A549 (cell line): Measurements from ENCODE around the gene LRRC9.

Experiments
- HDAC2 ChIP-seq: fragments of 200-600 bp; sonication (generic); IDR thresholded peaks from 2 replicates; pipeline ENCODE4 v1.6.1; 2016
- JUN ChIP-seq, 2 experiments: fragments of >200 bp; sonication (Bioruptor Twin); formaldehyde crosslinking; IDR thresholded peaks; 2 replicates in 1 of 2; 3 replicates in 1 of 2; pipeline ENCODE4 v1.6.1; 2016 to 2017
- MAZ ChIP-seq: fragments of 150-350 bp; IDR thresholded peaks from 2 replicates; pipeline ENCODE4 v1.6.1; 2014; ENCODE audit warnings: antibody characterized with exemption, low read depth, low read length, borderline replicate concordance
- NPAS2 ChIP-seq: fragments of 250-450 bp; sonication (Bioruptor Pico); IDR thresholded peaks from 2 replicates; pipeline ENCODE4 v1.8.0; 2022; ENCODE audit warnings: mild to moderate bottlenecking, moderate library complexity, borderline replicate concordance
- POLR2A ChIP-seq: IDR thresholded peaks from 2 replicates; pipeline ENCODE4 v1.6.1; 2012; ENCODE audit warnings: mild to moderate bottlenecking, low read length
- REST ChIP-seq: fragments of 200-600 bp; sonication (generic); IDR thresholded peaks from 2 replicates; pipeline ENCODE4 v1.6.1; 2016; ENCODE audit warnings: antibody characterized with exemption, mild to moderate bottlenecking, moderate library complexity
- TF ChIP-seq, protein P1 (sequence below): fragments of >200 bp; sonication (Bioruptor Twin); formaldehyde crosslinking; IDR thresholded peaks from 3 replicates; pipeline ENCODE4 v1.5.1; 2016

DNA sequence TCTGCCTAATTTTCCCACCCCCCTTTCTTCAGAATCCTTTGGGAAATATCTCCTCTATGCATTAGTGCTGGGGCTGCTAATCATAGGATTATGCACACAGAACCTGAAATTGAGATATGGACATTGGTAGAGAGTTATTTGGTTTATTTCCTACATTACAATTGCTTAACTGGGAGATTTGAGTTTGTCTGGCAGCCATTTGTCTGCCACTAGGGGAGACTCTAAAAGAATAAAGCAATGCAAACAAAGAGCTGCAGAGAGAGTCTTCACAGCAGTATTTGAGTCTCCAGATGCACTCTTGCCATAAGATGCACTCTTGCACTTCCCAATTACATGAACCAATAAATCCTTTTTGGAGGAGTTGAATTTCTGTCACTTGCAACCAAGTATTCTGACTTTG lies 159.8 kb downstream of the LRRC9 start:
- no peak for TF ChIP-seq REST
- TF ChIP-seq, protein P1, sequence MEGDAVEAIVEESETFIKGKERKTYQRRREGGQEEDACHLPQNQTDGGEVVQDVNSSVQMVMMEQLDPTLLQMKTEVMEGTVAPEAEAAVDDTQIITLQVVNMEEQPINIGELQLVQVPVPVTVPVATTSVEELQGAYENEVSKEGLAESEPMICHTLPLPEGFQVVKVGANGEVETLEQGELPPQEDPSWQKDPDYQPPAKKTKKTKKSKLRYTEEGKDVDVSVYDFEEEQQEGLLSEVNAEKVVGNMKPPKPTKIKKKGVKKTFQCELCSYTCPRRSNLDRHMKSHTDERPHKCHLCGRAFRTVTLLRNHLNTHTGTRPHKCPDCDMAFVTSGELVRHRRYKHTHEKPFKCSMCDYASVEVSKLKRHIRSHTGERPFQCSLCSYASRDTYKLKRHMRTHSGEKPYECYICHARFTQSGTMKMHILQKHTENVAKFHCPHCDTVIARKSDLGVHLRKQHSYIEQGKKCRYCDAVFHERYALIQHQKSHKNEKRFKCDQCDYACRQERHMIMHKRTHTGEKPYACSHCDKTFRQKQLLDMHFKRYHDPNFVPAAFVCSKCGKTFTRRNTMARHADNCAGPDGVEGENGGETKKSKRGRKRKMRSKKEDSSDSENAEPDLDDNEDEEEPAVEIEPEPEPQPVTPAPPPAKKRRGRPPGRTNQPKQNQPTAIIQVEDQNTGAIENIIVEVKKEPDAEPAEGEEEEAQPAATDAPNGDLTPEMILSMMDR, result no peak
- no peak for TF ChIP-seq JUN (IDR thresholded peaks at IDR 0.05)
- TF ChIP-seq NPAS2 (CRISPR knock-in tag), result no peak
- no peak for TF ChIP-seq MAZ
- TF ChIP-seq HDAC2, result no peak
- no peak for TF ChIP-seq POLR2A
